Erythroblast (primary cell): ENCODE data around the gene TAOK3.

Experiments
- GATA1 ChIP-seq: IDR thresholded peaks from 2 replicates; pipeline ENCODE4 v1.6.1; 2011; ENCODE audit warnings: low read depth, mild to moderate bottlenecking, control low read depth, low read length, moderate library complexity
- POLR2A ChIP-seq: IDR thresholded peaks from 2 replicates; pipeline ENCODE4 v1.6.1; 2011; ENCODE audit warnings: mild to moderate bottlenecking, low read length

DNA sequence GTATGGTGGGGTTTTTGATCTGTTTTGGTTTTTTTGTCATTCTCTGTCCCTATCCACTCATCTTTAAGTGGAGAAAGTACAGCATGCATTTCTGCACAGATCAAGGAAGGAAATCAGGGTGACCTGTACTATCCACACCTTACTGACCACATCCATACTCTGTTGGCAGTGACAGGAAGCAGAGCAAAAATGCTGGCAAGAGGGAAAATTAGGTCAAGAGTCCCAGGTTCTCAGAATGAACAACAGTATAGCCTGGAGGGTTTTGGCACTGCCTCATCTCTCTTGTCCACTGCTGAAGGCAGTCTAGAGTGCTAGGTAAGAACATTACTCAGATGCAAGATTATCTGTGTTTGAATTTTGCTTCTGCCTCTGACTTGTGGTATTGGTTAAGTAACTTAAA lies 70.7 kb downstream of the TAOK3 start:
- TF ChIP-seq POLR2A (no peak), GATA1 (no peak)
